Keratinocyte (primary cell): ENCODE measurements around the gene DLG2.

Experiments
- EZH2 ChIP-seq: IDR thresholded peaks from one replicate; pipeline ENCODE4 v1.6.1; 2012; ENCODE audit warnings: inconsistent platforms, mild to moderate bottlenecking, low read length, moderate library complexity
- TF ChIP-seq, protein P1 (sequence below), 3 experiments: IDR thresholded peaks in 1 of 3; conservative IDR thresholded peaks in 1 of 3; optimal IDR thresholded peaks in 1 of 3; 2 replicates in 2 of 3; 3 replicates in 1 of 3; pipeline versions ENCODE3 to v1.5.1; 2011; ENCODE audit warnings: low read length in 3 of 3, mild to moderate bottlenecking in 3 of 3, moderate library complexity in 2 of 3, control low read depth in 1 of 3, inconsistent platforms in 1 of 3; ENCODE audit not compliant: insufficient read depth in 2 of 3; ENCODE audit errors: extremely low read depth in 1 of 3

DNA sequence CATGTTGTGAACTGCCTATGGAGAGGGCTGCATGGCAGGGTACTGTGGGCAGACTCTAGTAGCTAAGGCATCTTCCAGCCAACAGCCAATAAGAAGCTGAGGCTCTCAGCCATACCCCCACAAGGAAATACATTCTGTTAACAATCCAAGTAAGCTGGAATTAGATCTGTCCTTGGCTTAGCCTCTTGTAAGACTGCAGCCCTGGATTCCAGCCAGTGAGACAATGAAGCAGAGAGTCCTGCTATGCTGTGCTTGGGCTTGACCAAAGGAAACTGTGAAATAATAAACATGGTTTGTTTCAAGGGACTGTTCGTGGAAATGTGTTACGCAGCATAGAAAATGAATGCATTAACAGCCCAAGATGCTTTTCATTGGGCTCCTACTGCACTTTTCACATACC lies 1243.6 kb downstream of the DLG2 start:
- TF ChIP-seq EZH2, result no peak
- TF ChIP-seq, protein P1, sequence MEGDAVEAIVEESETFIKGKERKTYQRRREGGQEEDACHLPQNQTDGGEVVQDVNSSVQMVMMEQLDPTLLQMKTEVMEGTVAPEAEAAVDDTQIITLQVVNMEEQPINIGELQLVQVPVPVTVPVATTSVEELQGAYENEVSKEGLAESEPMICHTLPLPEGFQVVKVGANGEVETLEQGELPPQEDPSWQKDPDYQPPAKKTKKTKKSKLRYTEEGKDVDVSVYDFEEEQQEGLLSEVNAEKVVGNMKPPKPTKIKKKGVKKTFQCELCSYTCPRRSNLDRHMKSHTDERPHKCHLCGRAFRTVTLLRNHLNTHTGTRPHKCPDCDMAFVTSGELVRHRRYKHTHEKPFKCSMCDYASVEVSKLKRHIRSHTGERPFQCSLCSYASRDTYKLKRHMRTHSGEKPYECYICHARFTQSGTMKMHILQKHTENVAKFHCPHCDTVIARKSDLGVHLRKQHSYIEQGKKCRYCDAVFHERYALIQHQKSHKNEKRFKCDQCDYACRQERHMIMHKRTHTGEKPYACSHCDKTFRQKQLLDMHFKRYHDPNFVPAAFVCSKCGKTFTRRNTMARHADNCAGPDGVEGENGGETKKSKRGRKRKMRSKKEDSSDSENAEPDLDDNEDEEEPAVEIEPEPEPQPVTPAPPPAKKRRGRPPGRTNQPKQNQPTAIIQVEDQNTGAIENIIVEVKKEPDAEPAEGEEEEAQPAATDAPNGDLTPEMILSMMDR (optimal IDR thresholded peaks at IDR 0.05 in 1 of 3, IDR thresholded peaks at IDR 0.05 in 1 of 3, conservative IDR thresholded peaks at IDR 0.05 in 1 of 3; ENCODE audit: extremely low read depth in 1 of 3, insufficient read depth in 2 of 3, low read length in 3 of 3), result no peak
